IMR-90 (cell line): ENCODE results near the gene SLC2A2. TPM values are rescaled to one million over a fixed set of nuclear protein-coding genes. Genes with fewer than 3 reads are reported as not detected.

Experiments used
- ATAC-seq: fragments of 200-7000 bp; cut with Tn5 transposase; 2 replicates; pipeline ENCODE4 v1.9.1; 2020; ENCODE audit warnings: low read depth, mild to moderate bottlenecking, moderate library complexity
- BruUV-seq: library from RNA; stranded (reverse); fragments of 400-500 nt; replicated peaks from 2 replicates; lab custom pipeline; 2021; lab: Mats Ljungman, UMichigan
- CTCF ChIA-PET: fragments of 300-600 bp; formaldehyde crosslinking; extraction: SDS; loops from one replicate; lab custom pipeline; 2021; ENCODE audit warnings: antibody characterized with exemption; lab: Yijun Ruan, JAX
- POLR2A ChIA-PET: fragments of 300-600 bp; sonication (Branson Sonifier 250); formaldehyde crosslinking; loops from one replicate; lab custom pipeline; 2022; ENCODE audit warnings: antibody characterized with exemption; ENCODE audit not compliant: unreplicated experiment; lab: Charles Lee
- DNase-seq: peaks from one replicate; pipeline ENCODE4 v3.0.0; 2013
- H2AFZ ChIP-seq: replicated peaks from 2 replicates; pipeline ENCODE3; 2013; ENCODE audit warnings: low read length, mild to moderate bottlenecking; ENCODE audit not compliant: poor library complexity
- H2AK5ac ChIP-seq: 2 replicates; pipeline ENCODE4 v1.6.1; 2013; ENCODE audit warnings: low read depth, low read length, inconsistent platforms
- H2AK9ac ChIP-seq: replicated peaks from 2 replicates; pipeline ENCODE3; 2013; ENCODE audit warnings: mild to moderate bottlenecking, low read depth, low read length, moderate library complexity; ENCODE audit not compliant: poor library complexity
- H2BK120ac ChIP-seq: 2 replicates; pipeline ENCODE4 v1.6.1; 2013; ENCODE audit warnings: low read depth, low read length, inconsistent platforms
- H2BK15ac ChIP-seq: 3 replicates; pipeline ENCODE4 v1.6.1; 2013; ENCODE audit warnings: low read depth, low read length, inconsistent platforms
- H2BK20ac ChIP-seq: 2 replicates; pipeline ENCODE4 v1.6.1; 2013; ENCODE audit warnings: low read depth, mild to moderate bottlenecking, inconsistent platforms, low read length, moderate library complexity
- H2BK5ac ChIP-seq: 2 replicates; pipeline ENCODE4 v1.6.1; 2013; ENCODE audit warnings: mild to moderate bottlenecking, low read depth, low read length, inconsistent platforms; ENCODE audit not compliant: poor library complexity, severe bottlenecking
- H3K14ac ChIP-seq: replicated peaks from 2 replicates; pipeline ENCODE4 v1.6.1; 2013; ENCODE audit warnings: low read depth, low read length, inconsistent platforms
- H3K18ac ChIP-seq: 2 replicates; pipeline ENCODE4 v1.6.1; 2013; ENCODE audit warnings: low read depth, low read length, control low read depth
- H3K23ac ChIP-seq: 2 replicates; pipeline ENCODE4 v1.6.1; 2013; ENCODE audit warnings: low read depth, low read length, inconsistent platforms
- H3K27ac ChIP-seq: 2 replicates; pipeline ENCODE4 v1.5.1; 2013; ENCODE audit warnings: mild to moderate bottlenecking, control low read depth, low read length; ENCODE audit not compliant: insufficient read depth
- H3K27me3 ChIP-seq: 2 replicates; pipeline ENCODE4 v1.6.1; 2013; ENCODE audit warnings: low read length; ENCODE audit not compliant: control insufficient read depth, insufficient read depth
- H3K36me3 ChIP-seq: 2 replicates; pipeline ENCODE4 v1.6.1; 2013; ENCODE audit warnings: low read length, mixed read lengths; ENCODE audit not compliant: control insufficient read depth, insufficient read depth
- H3K4ac ChIP-seq: 2 replicates; pipeline ENCODE4 v1.6.1; 2013; ENCODE audit warnings: low read depth, low read length, inconsistent platforms
- H3K4me1 ChIP-seq: 2 replicates; pipeline ENCODE4 v1.6.1; 2013; ENCODE audit warnings: low read length, mixed read lengths; ENCODE audit not compliant: control insufficient read depth, insufficient read depth
- H3K4me2 ChIP-seq: 2 replicates; pipeline ENCODE4 v1.6.1; 2013; ENCODE audit warnings: low read depth, mild to moderate bottlenecking, control low read depth, low read length, moderate library complexity
- H3K4me3 ChIP-seq: 2 replicates; pipeline ENCODE4 v1.5.1; 2013; ENCODE audit warnings: low read depth, mild to moderate bottlenecking, control low read depth, low read length, moderate library complexity; ENCODE audit not compliant: insufficient read depth
- H3K56ac ChIP-seq: 2 replicates; pipeline ENCODE4 v1.6.1; 2013; ENCODE audit warnings: low read length, inconsistent platforms; ENCODE audit not compliant: insufficient read depth; ENCODE audit errors: extremely low read depth
- H3K79me1 ChIP-seq, 2 experiments: 2 replicates each; pipeline ENCODE4 v1.6.1; 2013; ENCODE audit warnings: low read length in 2 of 2, inconsistent platforms in 1 of 2, low read depth in 1 of 2
- H3K9ac ChIP-seq: 2 replicates; pipeline ENCODE4 v1.6.1; 2013; ENCODE audit warnings: low read depth, low read length, control low read depth
- H3K9me1 ChIP-seq: 2 replicates; pipeline ENCODE4 v1.6.1; 2013; ENCODE audit warnings: low read length, inconsistent platforms; ENCODE audit not compliant: insufficient read depth
- H3K9me3 ChIP-seq: 2 replicates; pipeline ENCODE4 v1.6.1; 2013; ENCODE audit warnings: low read length; ENCODE audit not compliant: control insufficient read depth, insufficient read depth
- H4K20me1 ChIP-seq: 2 replicates; pipeline ENCODE4 v1.6.1; 2013; ENCODE audit warnings: low read length, inconsistent platforms; ENCODE audit not compliant: insufficient read depth
- H4K5ac ChIP-seq: 2 replicates; pipeline ENCODE4 v1.6.1; 2013; ENCODE audit warnings: mild to moderate bottlenecking, low read depth, low read length, control low read depth
- H4K8ac ChIP-seq, 2 experiments: 2 replicates each; pipeline ENCODE4 v1.6.1; 2013; ENCODE audit warnings: low read depth in 2 of 2, low read length in 2 of 2, control low read depth in 1 of 2, inconsistent platforms in 1 of 2
- H4K91ac ChIP-seq: 2 replicates; pipeline ENCODE4 v1.6.1; 2013; ENCODE audit warnings: low read depth, low read length, inconsistent platforms; ENCODE audit not compliant: insufficient read depth
- MAZ ChIP-seq: IDR thresholded peaks from 2 replicates; pipeline ENCODE4 v1.6.1; 2012; ENCODE audit warnings: low read depth, mild to moderate bottlenecking, low read length, improper control_type of control experiment, moderate library complexity, borderline replicate concordance
- RCOR1 ChIP-seq: IDR thresholded peaks from 2 replicates; pipeline ENCODE4 v1.6.1; 2012; ENCODE audit warnings: mild to moderate bottlenecking, low read length, improper control_type of control experiment; ENCODE audit not compliant: insufficient replicate concordance
- RFX5 ChIP-seq: IDR thresholded peaks from 2 replicates; pipeline ENCODE4 v1.8.0; 2012; ENCODE audit warnings: low read depth, mild to moderate bottlenecking, low read length, moderate library complexity
- WGBS, 2 experiments: methylation state at CpG; one replicate each; pipeline versions ENCODE4 v1.1.5 to v1.1.7; 2013; ENCODE audit warnings: missing lambda C conversion rate in 2 of 2; ENCODE audit not compliant: insufficient read length in 1 of 2; ENCODE audit errors: extremely low coverage in 2 of 2; 5-methylcytosine and 5-hydroxymethylcytosine counted together
- dilution Hi-C: fragments of 300-500 bp; cut with HindIII; formaldehyde crosslinking; loops from one replicate; pipeline ENCODE4 v1.14.3; 2018; ENCODE audit warnings: low sequenced_read_pairs; ENCODE audit not compliant: unreplicated experiment
- in situ Hi-C: fragments of 300-500 bp; cut with MboI; formaldehyde crosslinking; loops from 3 replicates; pipeline ENCODE4 v1.14.3; 2019; ENCODE audit warnings: low sequenced_read_pairs, inconsistent platforms, mixed read lengths
- intact Hi-C: fragments of 100-400 bp; cut with micrococcal nuclease; formaldehyde crosslinking; loops from 2 replicates; pipeline ENCODE4 v1.10.0; 2022
- polyA plus RNA-seq, 3 experiments: library from polyadenylated mRNA; depleted of rRNA; stranded (reverse); fragments of >200 nt; gene quantifications; 2 replicates each; pipeline ENCODE4 v1.2.3, GENCODE V29; 2012; ENCODE audit warnings: low replicate concordance in 1 of 3
- total RNA-seq: library from RNA; depleted of rRNA; stranded (reverse); fragments of >200 nt; gene quantifications from 2 replicates; pipeline ENCODE4 v1.2.3, GENCODE V29; 2012
- TF ChIP-seq, protein P1 (sequence below): fragments of 150-350 bp; IDR thresholded peaks from 2 replicates; pipeline ENCODE4 v1.6.1; 2017; ENCODE audit warnings: mild to moderate bottlenecking, antibody characterized with exemption, low read length, low read depth
- TF ChIP-seq, protein P2 (sequence below): fragments of 150-350 bp; IDR thresholded peaks from 2 replicates; pipeline ENCODE4 v1.6.1; 2016; ENCODE audit warnings: low read depth, mild to moderate bottlenecking, low read length, moderate library complexity, borderline replicate concordance

Gene SLC2A2
- total and polyA plus RNA-seq, 2 of the 4 experiments (the other 2 are of a cell fraction): not detected

DNA sequence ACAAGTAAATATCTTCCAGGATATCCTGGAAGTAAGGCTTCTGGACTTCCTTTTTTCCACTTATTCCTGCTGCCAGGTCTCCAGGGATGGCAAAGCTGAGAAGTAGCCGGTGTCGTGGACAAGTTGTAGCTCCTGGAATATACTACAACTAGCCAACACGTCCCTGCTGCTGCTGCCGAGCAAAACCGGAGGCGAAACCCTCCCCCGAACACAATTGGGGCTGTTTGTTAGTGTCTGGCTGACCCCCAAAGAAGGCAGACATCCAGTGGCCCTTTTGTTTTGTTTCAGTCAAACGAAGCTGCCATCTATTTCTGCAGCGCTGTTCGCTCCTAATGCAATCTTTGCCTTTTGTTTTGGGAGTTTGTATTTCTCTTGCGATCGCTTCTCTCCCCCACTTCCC is 72.8 kb downstream of the SLC2A2 start:
- ChIA-PET POLR2A (no interaction called here), CTCF (interaction anchor here (1.4 kb wide), 1 partner anchor 44 kb away, joined by 3 read pairs; no protein-coding TSS in a partner anchor)
- Histone ChIP-seq H3K9me3 (no peaks in the 10 kb centered on the region), H4K20me1 (no peaks in the 10 kb centered on the region), H3K23ac (no peak overlapping the region), H2AFZ (no peak overlapping the region), H2BK5ac (no peak overlapping the region), H3K4me2 (no peak overlapping the region), H3K14ac (no peak overlapping the region), H3K56ac (no peak overlapping the region), H3K36me3 (no peaks in the 10 kb centered on the region), H3K18ac (no peak overlapping the region), H3K27ac (no peak overlapping the region), H2BK15ac (no peak overlapping the region), H4K8ac (no peak overlapping the region), H4K5ac (no peak overlapping the region), H3K9ac (no peak overlapping the region), H2BK120ac (no peak overlapping the region), H2AK9ac (no peak overlapping the region), H4K91ac (no peak overlapping the region), H3K79me1 (no peaks in the 10 kb centered on the region), H3K4me3 (no peak overlapping the region), H3K27me3 (peaks cover 13% of the 10 kb centered on the region), H2AK5ac (no peak overlapping the region), H3K4me1 (no peaks in the 10 kb centered on the region), H3K4ac (no peak overlapping the region), H3K9me1 (no peaks in the 10 kb centered on the region), H2BK20ac (no peak overlapping the region)
- intact Hi-C loops (no loop called here), in situ Hi-C loops (loop anchor here (25.0 kb wide), 1 partner anchor 809 kb away; no protein-coding TSS in a partner anchor), dilution Hi-C loops (no loop called here)
- WGBS, 2 experiments: no CpG with 5 or more reads among the region's 12 CpGs
- ATAC-seq (no peak), DNase-seq (no peak)
- no TSS peak for BruUV-seq
- TF ChIP-seq RFX5 (no peak), MAZ (no peak), RCOR1 (no peak)
- TF ChIP-seq, protein P1, sequence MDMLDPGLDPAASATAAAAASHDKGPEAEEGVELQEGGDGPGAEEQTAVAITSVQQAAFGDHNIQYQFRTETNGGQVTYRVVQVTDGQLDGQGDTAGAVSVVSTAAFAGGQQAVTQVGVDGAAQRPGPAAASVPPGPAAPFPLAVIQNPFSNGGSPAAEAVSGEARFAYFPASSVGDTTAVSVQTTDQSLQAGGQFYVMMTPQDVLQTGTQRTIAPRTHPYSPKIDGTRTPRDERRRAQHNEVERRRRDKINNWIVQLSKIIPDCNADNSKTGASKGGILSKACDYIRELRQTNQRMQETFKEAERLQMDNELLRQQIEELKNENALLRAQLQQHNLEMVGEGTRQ: no peak
- TF ChIP-seq, protein P2, sequence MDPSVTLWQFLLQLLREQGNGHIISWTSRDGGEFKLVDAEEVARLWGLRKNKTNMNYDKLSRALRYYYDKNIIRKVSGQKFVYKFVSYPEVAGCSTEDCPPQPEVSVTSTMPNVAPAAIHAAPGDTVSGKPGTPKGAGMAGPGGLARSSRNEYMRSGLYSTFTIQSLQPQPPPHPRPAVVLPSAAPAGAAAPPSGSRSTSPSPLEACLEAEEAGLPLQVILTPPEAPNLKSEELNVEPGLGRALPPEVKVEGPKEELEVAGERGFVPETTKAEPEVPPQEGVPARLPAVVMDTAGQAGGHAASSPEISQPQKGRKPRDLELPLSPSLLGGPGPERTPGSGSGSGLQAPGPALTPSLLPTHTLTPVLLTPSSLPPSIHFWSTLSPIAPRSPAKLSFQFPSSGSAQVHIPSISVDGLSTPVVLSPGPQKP: no peak
